Stimulated activated naive B cell treated with anti-CD40 and anti-IgM and Interleukin-4, amounts not matched to agents 10 μg/mL and 1 μg/mL and 100 μg/mL, for 72 hours (primary cell): ENCODE results near the gene ANKRD2.
A peak's percentile ranks its signal among the peaks of the same experiment; 100 is the strongest.

ENCODE experiments used
- ATAC-seq, 2 donors: fragments of 150-1000 bp; cut with Tn5 transposase; replicated peaks; 2 replicates each; pipeline ENCODE4 v1.10.0; 2021; ENCODE audit warnings: moderate library complexity in 1 of 2
- DNase-seq: peaks from one replicate; pipeline ENCODE4 v3.0.0; 2021
- H3K27ac Mint-ChIP-seq: one replicate; pipeline ENCODE4 v1.8.0; 2022; ENCODE audit warnings: mild to moderate bottlenecking, mixed read lengths
- H3K27me3 Mint-ChIP-seq, 2 donors: one replicate each; pipeline ENCODE4 v1.8.0; 2022; ENCODE audit warnings: mixed read lengths in 2 of 2
- H3K36me3 Mint-ChIP-seq, 2 donors: one replicate each; pipeline ENCODE4 v1.8.0; 2022; ENCODE audit warnings: mixed read lengths in 2 of 2, mild to moderate bottlenecking in 1 of 2
- H3K4me1 Mint-ChIP-seq, 2 donors: one replicate each; pipeline ENCODE4 v1.8.0; 2022; ENCODE audit warnings: mixed read lengths in 2 of 2, mild to moderate bottlenecking in 1 of 2
- H3K4me3 Mint-ChIP-seq, 2 donors: one replicate each; pipeline ENCODE4 v1.8.0; 2022; ENCODE audit warnings: mild to moderate bottlenecking in 2 of 2, mixed read lengths in 2 of 2, moderate library complexity in 1 of 2
- H3K9me3 Mint-ChIP-seq, 2 donors: one replicate each; pipeline ENCODE4 v1.8.0; 2022; ENCODE audit warnings: mixed read lengths in 2 of 2, mild to moderate bottlenecking in 1 of 2

The ANKRD2 gene

DNA sequence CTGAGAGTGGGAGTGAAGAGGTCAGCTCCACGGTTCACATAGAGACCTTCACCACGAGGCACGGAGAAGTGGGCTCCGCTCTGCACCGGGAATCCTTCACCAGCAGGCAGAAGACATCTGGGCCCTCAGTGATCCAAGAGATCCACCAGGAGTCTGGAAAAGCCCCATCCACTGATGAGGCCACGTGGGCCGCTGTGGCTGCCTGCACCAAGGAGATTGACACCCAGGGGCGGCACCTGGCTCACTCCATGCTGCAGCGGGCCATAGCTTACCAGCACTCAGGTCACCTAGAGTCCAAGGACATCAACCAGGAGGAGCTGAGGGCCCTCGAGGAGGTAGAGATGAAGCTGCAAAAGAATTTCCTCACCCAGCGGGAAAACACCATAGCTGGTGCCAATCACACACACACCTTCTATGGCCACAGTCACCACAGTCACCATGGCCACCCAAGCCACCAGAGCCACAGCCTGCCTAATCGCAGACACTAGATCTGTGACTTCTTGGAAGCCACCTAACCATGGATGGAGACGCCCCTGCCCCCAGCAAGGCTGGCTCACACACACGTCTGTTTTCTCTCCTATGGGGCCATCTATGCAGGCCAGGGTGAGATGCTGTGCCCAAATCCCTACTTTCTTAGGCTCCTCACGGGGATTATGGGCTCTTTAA lies 17.6 kb downstream of the ANKRD2 start:
- DNase-seq (no peak), ATAC-seq (no peak)
- H3K9me3 Mint-ChIP-seq, result no peaks in the 10 kb centered on the region
- H3K27ac Mint-ChIP-seq, result no peak overlapping the region
- no peaks in the 10 kb centered on the region for H3K27me3 Mint-ChIP-seq
- no peaks in the 10 kb centered on the region for H3K36me3 Mint-ChIP-seq
- H3K4me3 Mint-ChIP-seq, result no peak overlapping the region
- no peaks in the 10 kb centered on the region for H3K4me1 Mint-ChIP-seq

DNA sequence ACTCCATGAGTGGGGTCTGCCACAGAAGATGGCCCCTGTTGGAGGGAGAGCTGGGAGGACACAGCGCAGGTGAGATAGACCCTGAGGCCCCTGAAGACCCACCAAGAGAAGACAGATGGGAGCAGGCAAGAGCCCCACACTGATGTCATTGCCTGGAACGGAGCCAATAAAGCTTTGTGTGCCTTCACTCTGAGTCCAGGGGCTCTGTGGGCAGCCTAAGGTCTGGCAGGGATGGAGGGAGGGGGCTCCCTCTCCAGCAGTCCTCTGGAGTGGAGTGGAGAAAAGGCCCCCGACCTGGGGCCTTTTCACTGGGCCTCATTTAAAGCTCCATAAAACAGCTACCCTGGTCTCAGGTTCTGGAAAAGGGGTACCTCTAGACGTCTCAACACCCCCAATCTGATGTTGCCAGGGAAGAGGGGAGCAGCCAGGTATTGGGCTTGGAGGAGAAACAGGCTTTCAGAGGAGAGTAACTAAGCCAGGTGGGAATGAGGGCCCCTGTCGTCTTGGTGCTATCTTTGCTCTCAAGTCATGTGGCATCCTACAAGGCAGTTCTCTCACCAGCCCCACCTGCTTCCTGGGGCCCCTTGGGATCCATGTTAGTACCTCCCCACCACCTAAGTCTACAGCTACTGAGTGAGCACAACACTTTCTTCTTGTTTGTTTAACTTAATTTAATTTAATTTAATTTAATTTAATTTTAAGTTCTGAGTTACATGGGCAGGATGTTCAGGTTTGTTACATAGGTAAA lies 18.3 kb downstream of the ANKRD2 start:
- DNase-seq, result no peak
- Mint-ChIP-seq H3K27me3 (no peaks in the 10 kb centered on the region), H3K9me3 (no peaks in the 10 kb centered on the region), H3K4me3 (no peak overlapping the region), H3K36me3 (no peaks in the 10 kb centered on the region), H3K27ac (no peak overlapping the region), H3K4me1 (no peaks in the 10 kb centered on the region)
- no peak for ATAC-seq

GRCh38 chr10:97593421-97593820 lies 20.8 kb downstream of the ANKRD2 start:
- H3K27me3 Mint-ChIP-seq, result no peaks in the 10 kb centered on the region
- H3K36me3 Mint-ChIP-seq, result no peaks in the 10 kb centered on the region
- H3K4me1 Mint-ChIP-seq, result no peaks in the 10 kb centered on the region
- no peak overlapping the region for H3K27ac Mint-ChIP-seq
- DNase-seq, result no peak
- no peak for ATAC-seq
- no peak overlapping the region for H3K4me3 Mint-ChIP-seq
- H3K9me3 Mint-ChIP-seq, result no peaks in the 10 kb centered on the region

DNA sequence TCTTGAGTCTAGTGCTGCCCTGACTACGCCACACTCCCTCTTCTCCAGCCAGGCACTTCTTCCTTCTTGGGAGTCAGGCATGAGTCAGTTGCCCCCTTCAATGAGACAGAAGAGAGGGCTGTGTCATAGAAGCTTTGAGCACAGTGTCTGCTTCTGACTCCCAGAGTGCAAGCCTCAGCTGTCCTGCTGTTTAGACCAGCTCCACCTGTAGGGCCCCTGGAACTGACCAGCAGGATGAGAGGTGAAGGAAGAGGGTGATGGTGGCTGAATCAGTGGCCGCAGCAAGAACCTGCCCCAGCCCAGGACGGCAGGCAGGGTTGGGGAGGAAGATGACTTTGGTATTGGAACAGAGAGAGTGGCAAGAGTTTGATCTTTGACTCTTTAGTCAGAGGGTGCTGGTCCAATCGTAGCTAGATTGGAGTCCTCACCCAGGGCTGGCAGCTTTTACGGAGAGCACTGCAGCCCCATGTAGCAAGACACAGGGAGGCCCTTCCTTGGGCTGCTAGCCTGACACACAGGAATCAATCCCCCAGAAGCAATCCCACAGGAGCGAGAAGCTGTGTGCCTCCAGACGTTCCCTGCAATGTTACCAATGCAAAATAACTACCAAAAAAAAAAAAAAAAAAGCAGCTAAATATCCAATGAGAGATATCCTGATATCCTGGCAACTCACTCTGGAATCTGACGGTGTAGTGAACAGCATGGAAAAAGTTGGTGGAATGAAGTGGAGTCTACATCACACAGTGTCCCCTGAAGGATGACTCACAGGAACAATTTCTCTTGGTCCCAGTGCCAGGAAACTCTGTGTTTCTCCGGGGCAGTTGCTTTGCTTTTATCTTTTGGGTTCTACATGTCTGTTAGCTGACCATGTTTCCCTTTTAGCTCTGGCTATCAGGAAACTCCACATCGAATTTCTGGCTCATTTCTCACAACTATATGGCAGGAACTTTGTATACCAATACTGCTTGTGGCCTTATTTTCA lies 23.8 kb downstream of the ANKRD2 start:
- Mint-ChIP-seq H3K4me3 (no peak overlapping the region), H3K27ac (peak overlapping the region; percentile 43), H3K9me3 (no peaks in the 10 kb centered on the region), H3K36me3 (no peaks in the 10 kb centered on the region), H3K27me3 (no peaks in the 10 kb centered on the region), H3K4me1 (no peaks in the 10 kb centered on the region)
- ATAC-seq (no peak), DNase-seq (no peak)

GRCh38 chr10:97597778-97598177 lies 25.2 kb downstream of the ANKRD2 start:
- H3K36me3 Mint-ChIP-seq, result no peaks in the 10 kb centered on the region
- H3K27me3 Mint-ChIP-seq, result no peaks in the 10 kb centered on the region
- ATAC-seq, result no peak
- H3K4me1 Mint-ChIP-seq, result no peaks in the 10 kb centered on the region
- H3K9me3 Mint-ChIP-seq, result no peaks in the 10 kb centered on the region
- no peak overlapping the region for H3K4me3 Mint-ChIP-seq
- no peak overlapping the region for H3K27ac Mint-ChIP-seq
- DNase-seq, result no peak

- H3K4me3 Mint-ChIP-seq, result no peak overlapping the region
- H3K27me3 Mint-ChIP-seq, result no peaks in the 10 kb centered on the region
- ATAC-seq (no peak), DNase-seq (no peak)
- no peak overlapping the region for H3K27ac Mint-ChIP-seq
- no peaks in the 10 kb centered on the region for H3K9me3 Mint-ChIP-seq
- H3K4me1 Mint-ChIP-seq, result no peaks in the 10 kb centered on the region
- no peaks in the 10 kb centered on the region for H3K36me3 Mint-ChIP-seq
These were observed 26.1 kb downstream of the ANKRD2 start for GRCh38 chr10:97598407-97599271.

- Mint-ChIP-seq H3K27ac (no peak overlapping the region), H3K4me3 (no peak overlapping the region), H3K9me3 (no peaks in the 10 kb centered on the region), H3K27me3 (no peaks in the 10 kb centered on the region), H3K36me3 (no peaks in the 10 kb centered on the region), H3K4me1 (no peaks in the 10 kb centered on the region)
- DNase-seq, result no peak
- ATAC-seq, result no peak
These were observed 26.7 kb downstream of the ANKRD2 start for GRCh38 chr10:97599272-97599619.

GRCh38 chr10:97600616-97601015 lies 28.0 kb downstream of the ANKRD2 start:
- Mint-ChIP-seq H3K36me3 (no peaks in the 10 kb centered on the region), H3K4me1 (no peaks in the 10 kb centered on the region), H3K9me3 (no peaks in the 10 kb centered on the region), H3K4me3 (no peak overlapping the region), H3K27me3 (no peaks in the 10 kb centered on the region), H3K27ac (no peak overlapping the region)
- no peak for ATAC-seq
- DNase-seq, result no peak

GRCh38 chr10:97601268-97602215 lies 29.0 kb downstream of the ANKRD2 start:
- H3K36me3 Mint-ChIP-seq, result no peaks in the 10 kb centered on the region
- no peak for ATAC-seq
- no peak overlapping the region for H3K4me3 Mint-ChIP-seq
- no peaks in the 10 kb centered on the region for H3K9me3 Mint-ChIP-seq
- H3K27me3 Mint-ChIP-seq, result no peaks in the 10 kb centered on the region
- no peak overlapping the region for H3K27ac Mint-ChIP-seq
- H3K4me1 Mint-ChIP-seq, result no peaks in the 10 kb centered on the region
- DNase-seq, result no peak

- Mint-ChIP-seq H3K4me1 (no peaks in the 10 kb centered on the region), H3K27me3 (no peaks in the 10 kb centered on the region), H3K9me3 (no peaks in the 10 kb centered on the region), H3K36me3 (no peaks in the 10 kb centered on the region), H3K27ac (no peak overlapping the region), H3K4me3 (no peak overlapping the region)
- ATAC-seq (no peak), DNase-seq (no peak)
These were observed 34.6 kb downstream of the ANKRD2 start for GRCh38 chr10:97607095-97607636.

DNA sequence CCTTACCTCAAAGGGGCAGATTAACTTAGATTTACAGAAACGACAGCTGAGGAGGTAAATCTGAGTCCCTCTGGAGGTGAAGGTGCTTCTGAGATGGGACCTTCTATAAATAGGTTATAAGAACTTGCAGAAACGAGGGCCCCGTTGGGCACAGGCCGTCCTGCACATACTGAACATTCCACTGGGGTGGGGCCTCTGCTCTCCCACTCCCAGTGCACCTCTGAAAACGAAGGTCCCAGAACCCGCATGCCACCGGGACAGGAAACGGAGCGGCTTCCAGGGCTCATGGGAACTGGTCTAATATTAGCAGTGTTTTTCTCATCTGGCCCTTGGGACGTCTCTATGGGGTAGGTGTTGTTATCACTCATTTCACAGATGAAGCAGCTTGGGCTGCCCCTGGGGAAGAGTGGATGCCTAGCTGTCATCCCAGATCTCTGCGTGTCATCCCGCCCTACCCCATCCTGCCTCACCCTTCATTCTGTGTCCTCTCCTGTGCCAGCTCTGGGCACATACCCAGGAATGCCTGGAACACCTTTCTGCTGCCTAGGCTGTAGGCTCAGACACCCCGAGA lies 36.5 kb downstream of the ANKRD2 start:
- Mint-ChIP-seq H3K4me1 (no peaks in the 10 kb centered on the region), H3K4me3 (no peak overlapping the region), H3K27ac (no peak overlapping the region), H3K36me3 (no peaks in the 10 kb centered on the region), H3K9me3 (no peaks in the 10 kb centered on the region), H3K27me3 (no peaks in the 10 kb centered on the region)
- DNase-seq (no peak), ATAC-seq (no peak)

GRCh38 chr10:97611473-97611872 lies 38.9 kb downstream of the ANKRD2 start:
- Mint-ChIP-seq H3K27ac (no peak overlapping the region), H3K4me1 (no peaks in the 10 kb centered on the region), H3K27me3 (no peaks in the 10 kb centered on the region), H3K9me3 (no peaks in the 10 kb centered on the region), H3K4me3 (no peak overlapping the region), H3K36me3 (no peaks in the 10 kb centered on the region)
- no peak for ATAC-seq
- DNase-seq, result no peak

DNA sequence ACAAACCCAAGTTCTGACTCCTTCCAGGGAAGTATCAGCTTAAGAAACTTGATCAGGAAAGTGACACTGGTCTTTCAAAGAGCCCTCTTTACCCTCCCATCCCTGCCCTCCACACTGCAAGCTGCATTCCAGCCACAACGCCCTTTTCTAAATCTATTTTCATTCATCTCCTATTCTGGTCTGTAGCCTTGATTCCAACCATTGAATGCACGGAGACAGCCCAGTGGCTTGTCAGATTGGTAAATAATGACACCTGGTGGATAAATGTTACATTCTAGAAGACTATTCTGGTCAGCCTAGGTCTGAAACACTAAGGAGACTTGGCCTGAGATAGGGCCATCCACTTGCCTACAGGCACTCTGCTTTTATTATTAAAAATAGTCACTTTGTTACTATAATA lies 39.8 kb downstream of the ANKRD2 start:
- H3K4me3 Mint-ChIP-seq, result no peak overlapping the region
- H3K9me3 Mint-ChIP-seq, result no peaks in the 10 kb centered on the region
- no peaks in the 10 kb centered on the region for H3K27me3 Mint-ChIP-seq
- H3K27ac Mint-ChIP-seq, result no peak overlapping the region
- peak in 1 of 2 donors; percentile 33 for ATAC-seq
- H3K36me3 Mint-ChIP-seq, result no peaks in the 10 kb centered on the region
- no peak for DNase-seq
- H3K4me1 Mint-ChIP-seq, result no peaks in the 10 kb centered on the region
